Peyer's patch (tissue), 4 donors: ENCODE measurements around the gene NEURL2.

Experiments
- POLR2A ChIP-seq, 2 donors: fragments of 450-650 bp; IDR thresholded peaks; one replicate each; pipeline ENCODE4 v1.5.1; 2017; ENCODE audit warnings: antibody characterized with exemption in 2 of 2, mild to moderate bottlenecking in 2 of 2, moderate library complexity in 2 of 2
- TF ChIP-seq, protein P1 (sequence below), 6 experiments: fragments of 450-650 bp in 4 of 6; fragments of 200-600 bp in 2 of 6; sonication (generic) in 1 of 6; IDR thresholded peaks; one replicate each; pipeline ENCODE4 v1.5.1; 2017 to 2019; ENCODE audit warnings: antibody characterized with exemption in 6 of 6, mild to moderate bottlenecking in 3 of 6, moderate library complexity in 1 of 6

DNA sequence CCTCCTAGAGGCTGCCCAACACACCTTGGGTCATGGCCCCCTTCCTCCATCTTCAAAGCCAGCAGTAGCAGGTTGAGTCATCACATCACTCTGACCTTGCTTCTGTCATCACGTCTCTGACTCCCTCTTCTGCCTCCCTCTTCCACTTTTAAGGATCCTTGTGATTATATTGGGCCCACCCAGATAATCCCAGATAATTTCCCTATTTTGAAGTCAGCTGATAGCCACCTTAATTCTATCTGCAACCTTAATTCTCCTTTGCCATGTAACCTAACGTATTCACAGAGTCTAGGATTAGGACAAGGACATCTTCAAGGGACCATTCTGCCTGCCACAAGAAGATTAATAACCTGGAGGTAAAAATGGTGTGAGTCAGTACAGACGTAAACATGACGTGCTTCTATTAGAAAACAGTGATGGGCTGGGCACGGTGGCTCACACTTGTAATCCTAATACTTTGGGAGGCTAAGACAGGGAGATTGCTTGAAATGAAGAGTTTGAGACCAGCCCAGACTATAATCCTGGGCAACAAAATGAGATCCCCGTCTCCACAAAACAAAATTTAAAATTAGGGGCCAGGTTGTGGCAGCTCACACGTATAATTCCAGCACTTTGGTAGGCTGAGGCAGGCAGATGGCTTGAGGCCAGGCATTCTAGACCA lies 30.3 kb downstream of the NEURL2 start:
- TF ChIP-seq, protein P1, sequence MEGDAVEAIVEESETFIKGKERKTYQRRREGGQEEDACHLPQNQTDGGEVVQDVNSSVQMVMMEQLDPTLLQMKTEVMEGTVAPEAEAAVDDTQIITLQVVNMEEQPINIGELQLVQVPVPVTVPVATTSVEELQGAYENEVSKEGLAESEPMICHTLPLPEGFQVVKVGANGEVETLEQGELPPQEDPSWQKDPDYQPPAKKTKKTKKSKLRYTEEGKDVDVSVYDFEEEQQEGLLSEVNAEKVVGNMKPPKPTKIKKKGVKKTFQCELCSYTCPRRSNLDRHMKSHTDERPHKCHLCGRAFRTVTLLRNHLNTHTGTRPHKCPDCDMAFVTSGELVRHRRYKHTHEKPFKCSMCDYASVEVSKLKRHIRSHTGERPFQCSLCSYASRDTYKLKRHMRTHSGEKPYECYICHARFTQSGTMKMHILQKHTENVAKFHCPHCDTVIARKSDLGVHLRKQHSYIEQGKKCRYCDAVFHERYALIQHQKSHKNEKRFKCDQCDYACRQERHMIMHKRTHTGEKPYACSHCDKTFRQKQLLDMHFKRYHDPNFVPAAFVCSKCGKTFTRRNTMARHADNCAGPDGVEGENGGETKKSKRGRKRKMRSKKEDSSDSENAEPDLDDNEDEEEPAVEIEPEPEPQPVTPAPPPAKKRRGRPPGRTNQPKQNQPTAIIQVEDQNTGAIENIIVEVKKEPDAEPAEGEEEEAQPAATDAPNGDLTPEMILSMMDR (IDR thresholded peaks at IDR 0.05) = no peak
- no peak for TF ChIP-seq POLR2A (IDR thresholded peaks at IDR 0.05)
